Neural progenitor cell (in vitro differentiated cells): ENCODE results near the gene CLP1.

Experiments
- EZH2 ChIP-seq: fragments of 200-600 bp; sonication (generic); IDR thresholded peaks from 2 replicates; pipeline ENCODE4 v1.6.1; 2017; ENCODE audit warnings: antibody characterized with exemption, mild to moderate bottlenecking, moderate library complexity
- EZH2phosphoT487 ChIP-seq: fragments of 200-600 bp; sonication (generic); IDR thresholded peaks from 2 replicates; pipeline ENCODE4 v1.6.1; 2017; ENCODE audit warnings: antibody characterized with exemption
- TF ChIP-seq, protein P1 (sequence below): fragments of 200-600 bp; sonication (generic); IDR thresholded peaks from 2 replicates; pipeline ENCODE4 v1.5.1; 2017; ENCODE audit warnings: antibody characterized with exemption, mild to moderate bottlenecking

DNA sequence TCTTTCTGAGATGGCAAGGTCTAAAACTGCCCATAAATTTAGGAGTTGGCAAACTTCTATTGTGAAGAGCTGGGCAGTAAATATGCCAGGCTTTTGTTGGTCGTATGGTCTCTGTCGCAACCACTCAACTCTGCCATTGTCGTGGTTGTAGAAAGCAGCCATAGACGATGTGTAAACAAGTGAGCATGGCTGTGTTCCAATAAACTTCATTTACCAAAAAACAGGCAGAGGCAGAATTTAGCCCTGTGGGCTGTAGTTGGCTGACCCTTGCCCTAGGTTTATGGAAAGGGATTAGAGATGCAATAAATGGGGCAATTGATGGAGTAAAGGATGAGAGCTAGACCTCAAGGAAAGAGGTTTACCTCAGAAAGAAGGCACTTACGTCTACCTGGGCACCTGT is 25.4 kb upstream of the CLP1 start:
- TF ChIP-seq, protein P1, sequence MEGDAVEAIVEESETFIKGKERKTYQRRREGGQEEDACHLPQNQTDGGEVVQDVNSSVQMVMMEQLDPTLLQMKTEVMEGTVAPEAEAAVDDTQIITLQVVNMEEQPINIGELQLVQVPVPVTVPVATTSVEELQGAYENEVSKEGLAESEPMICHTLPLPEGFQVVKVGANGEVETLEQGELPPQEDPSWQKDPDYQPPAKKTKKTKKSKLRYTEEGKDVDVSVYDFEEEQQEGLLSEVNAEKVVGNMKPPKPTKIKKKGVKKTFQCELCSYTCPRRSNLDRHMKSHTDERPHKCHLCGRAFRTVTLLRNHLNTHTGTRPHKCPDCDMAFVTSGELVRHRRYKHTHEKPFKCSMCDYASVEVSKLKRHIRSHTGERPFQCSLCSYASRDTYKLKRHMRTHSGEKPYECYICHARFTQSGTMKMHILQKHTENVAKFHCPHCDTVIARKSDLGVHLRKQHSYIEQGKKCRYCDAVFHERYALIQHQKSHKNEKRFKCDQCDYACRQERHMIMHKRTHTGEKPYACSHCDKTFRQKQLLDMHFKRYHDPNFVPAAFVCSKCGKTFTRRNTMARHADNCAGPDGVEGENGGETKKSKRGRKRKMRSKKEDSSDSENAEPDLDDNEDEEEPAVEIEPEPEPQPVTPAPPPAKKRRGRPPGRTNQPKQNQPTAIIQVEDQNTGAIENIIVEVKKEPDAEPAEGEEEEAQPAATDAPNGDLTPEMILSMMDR: no peak
- TF ChIP-seq EZH2phosphoT487 (no peak), EZH2 (no peak)
